Hematopoietic multipotent progenitor cell treated with erythropoietin and hydrocortisone succinate and interleukin-3 and kit ligand, for 4 days (in vitro differentiated cells): ENCODE data around the gene SERPINB12.
A peak's percentile ranks its signal among the peaks of the same experiment; 100 is the strongest.

Experiments used
- DNase-seq: peaks from one replicate; pipeline ENCODE4 v3.0.0-alpha.2; 2015

SERPINB12 gene

GRCh38 chr18:63552581-63552980, 10.4 kb downstream of the SERPINB12 start:
- no peak for DNase-seq

GRCh38 chr18:63553081-63553480, 10.9 kb downstream of the SERPINB12 start:
- DNase-seq, result peak; percentile 55

- DNase-seq, result no peak
Observed at GRCh38 chr18:63559567-63560491, 17.7 kb downstream of the SERPINB12 start.

- DNase-seq, result no peak
Observed at GRCh38 chr18:63562284-63562683, 20.1 kb downstream of the SERPINB12 start.

- DNase-seq, result no peak
Observed at GRCh38 chr18:63564021-63564420, 21.9 kb downstream of the SERPINB12 start.

GRCh38 chr18:63564561-63564960, 22.4 kb downstream of the SERPINB12 start:
- no peak for DNase-seq

GRCh38 chr18:63567276-63567675, 25.1 kb downstream of the SERPINB12 start:
- DNase-seq, result no peak

- no peak for DNase-seq
Observed at GRCh38 chr18:63567825-63568224, 25.7 kb downstream of the SERPINB12 start.

GRCh38 chr18:63570721-63571120, 28.6 kb downstream of the SERPINB12 start:
- DNase-seq, result no peak

- peak; percentile 31 for DNase-seq
Observed at GRCh38 chr18:63575681-63576080, 33.5 kb downstream of the SERPINB12 start.

GRCh38 chr18:63578357-63578958, 36.3 kb downstream of the SERPINB12 start:
- peak; percentile 67 for DNase-seq

- DNase-seq, result no peak
Observed at GRCh38 chr18:63579616-63580015, 37.4 kb downstream of the SERPINB12 start.

- no peak for DNase-seq
Observed at GRCh38 chr18:63585988-63586387, 43.8 kb downstream of the SERPINB12 start.

- DNase-seq, result no peak
Observed at GRCh38 chr18:63586431-63586830, 44.3 kb downstream of the SERPINB12 start.

GRCh38 chr18:63586966-63587365, 44.8 kb downstream of the SERPINB12 start, which contains the start of gene SERPINB13:
Gene SERPINB13, plus strand, starts transcription at chr18:63587343. Its CDS starts 1,325 bp downstream, at chr18:63588668.
- DNase-seq, result no peak

- no peak for DNase-seq
Observed at GRCh38 chr18:63588909-63589308, 46.7 kb downstream of the SERPINB12 start.

- peak; percentile 74 for DNase-seq
Observed at GRCh38 chr18:63590373-63590772, 48.2 kb downstream of the SERPINB12 start.

- no peak for DNase-seq
Observed at GRCh38 chr18:63590966-63591695, 49.0 kb downstream of the SERPINB12 start.

- no peak for DNase-seq
Observed at GRCh38 chr18:63591725-63592124, 49.6 kb downstream of the SERPINB12 start.

- DNase-seq, result no peak
Observed at GRCh38 chr18:63592471-63592870, 50.3 kb downstream of the SERPINB12 start.

GRCh38 chr18:63596964-63597363, 54.8 kb downstream of the SERPINB12 start:
- no peak for DNase-seq

- no peak for DNase-seq
Observed at GRCh38 chr18:63603355-63603754, 61.2 kb downstream of the SERPINB12 start.

- no peak for DNase-seq
Observed at GRCh38 chr18:63603772-63604171, 61.6 kb downstream of the SERPINB12 start.
